A549 (cell line): ENCODE data around the gene SMAD5. TPM values are rescaled to one million over a fixed set of nuclear protein-coding genes. Genes with fewer than 3 reads are reported as not detected.
A peak's percentile ranks its signal among the peaks of the same experiment; 100 is the strongest.

Source experiments
- ATAC-seq, 2 experiments: fragments of 200-7000 bp in 1 of 2; fragments of >200 bp in 1 of 2; cut with Nextera tagmentation in 1 of 2; cut with Tn5 transposase in 1 of 2; 3 replicates each; pipeline versions ENCODE4 v1.8.0 to v1.9.1; 2018 to 2020; ENCODE audit warnings: mild to moderate bottlenecking in 1 of 2, moderate library complexity in 1 of 2
- CTCF ChIA-PET: fragments of 300-600 bp; sonication (Branson Sonifier 250); formaldehyde crosslinking; extraction: SDS; loops from one replicate; lab custom pipeline; 2021; ENCODE audit warnings: antibody characterized with exemption, inconsistent platforms; lab: Yijun Ruan, JAX
- POLR2A ChIA-PET: fragments of 350-600 bp; formaldehyde crosslinking; extraction: SDS; loops from one replicate; lab custom pipeline; 2021; ENCODE audit warnings: antibody characterized with exemption, inconsistent platforms; lab: Yijun Ruan, JAX
- DNase-seq, 2 experiments: peaks; one replicate each; pipeline versions ENCODE4 v3.0.0 to v3.0.0-alpha.2; 2011 to 2016; ENCODE audit warnings: low read depth in 1 of 2, low spot score in 1 of 2
- FAIRE-seq: peaks from 2 replicates; lab custom pipeline; 2011; peaks lifted over from hg19 to GRCh38; lab: Jason Lieb, UNC
- H3K27ac ChIP-seq, 2 experiments: fragments of >200 bp; sonication (Bioruptor Twin); formaldehyde crosslinking; 3 replicates each; pipeline ENCODE4 v1.5.1; 2016 to 2017
- H3K4me1 ChIP-seq: fragments of >200 bp; sonication (Bioruptor Twin); formaldehyde crosslinking; 3 replicates; pipeline ENCODE4 v1.6.1; 2016
- H3K4me2 ChIP-seq: fragments of >200 bp; sonication (Bioruptor Twin); formaldehyde crosslinking; 3 replicates; pipeline ENCODE4 v1.6.1; 2016
- H3K4me3 ChIP-seq: fragments of >200 bp; sonication (Bioruptor Twin); formaldehyde crosslinking; 3 replicates; pipeline ENCODE4 v1.5.1; 2016
- H3K9me3 ChIP-seq: fragments of >200 bp; sonication (Bioruptor Twin); formaldehyde crosslinking; 3 replicates; pipeline ENCODE4 v1.6.1; 2016
- ATOH8 ChIP-seq: fragments of 250-450 bp; sonication (Bioruptor Pico); IDR thresholded peaks from 2 replicates; pipeline ENCODE4 v1.5.0; 2020; ENCODE audit warnings: low read depth, mild to moderate bottlenecking, moderate library complexity
- CEBPB ChIP-seq, 2 experiments: fragments of >200 bp in 1 of 2; sonication (Bioruptor Twin) in 1 of 2; formaldehyde crosslinking in 1 of 2; IDR thresholded peaks; 2 replicates each; pipeline ENCODE4 v1.6.1; 2012 to 2016
- CHD4 ChIP-seq: fragments of 200-600 bp; sonication (generic); IDR thresholded peaks from 2 replicates; pipeline ENCODE4 v1.6.1; 2016; ENCODE audit warnings: antibody characterized with exemption, mild to moderate bottlenecking, borderline replicate concordance
- E2F6 ChIP-seq: IDR thresholded peaks from 2 replicates; pipeline ENCODE4 v1.6.1; 2012; ENCODE audit warnings: low read depth, borderline replicate concordance
- EHF ChIP-seq: fragments of 250-450 bp; sonication (Bioruptor Pico); IDR thresholded peaks from 2 replicates; pipeline ENCODE4 v1.5.0; 2020; ENCODE audit warnings: mild to moderate bottlenecking
- FOSB ChIP-seq: fragments of 250-450 bp; sonication (Bioruptor Pico); IDR thresholded peaks from 2 replicates; pipeline ENCODE4 v1.5.0; 2020; ENCODE audit warnings: mild to moderate bottlenecking, moderate library complexity
- FOXS1 ChIP-seq: fragments of 250-450 bp; sonication (Bioruptor Pico); IDR thresholded peaks from 2 replicates; pipeline ENCODE4 v1.5.0; 2020; ENCODE audit warnings: mild to moderate bottlenecking, moderate library complexity
- GATA3 ChIP-seq: IDR thresholded peaks from 2 replicates; pipeline ENCODE4 v1.6.1; 2012; ENCODE audit warnings: borderline replicate concordance
- HDAC2 ChIP-seq: fragments of 200-600 bp; sonication (generic); IDR thresholded peaks from 2 replicates; pipeline ENCODE4 v1.6.1; 2016
- JUN ChIP-seq, 2 experiments: fragments of >200 bp; sonication (Bioruptor Twin); formaldehyde crosslinking; IDR thresholded peaks; 2 replicates in 1 of 2; 3 replicates in 1 of 2; pipeline ENCODE4 v1.6.1; 2016 to 2017
- KDM1A ChIP-seq: fragments of 200-600 bp; sonication (generic); IDR thresholded peaks from 2 replicates; pipeline ENCODE4 v1.6.1; 2016; ENCODE audit warnings: low read depth, mild to moderate bottlenecking
- MAFK ChIP-seq: fragments of 450-650 bp; IDR thresholded peaks from 2 replicates; pipeline ENCODE4 v1.6.1; 2014; ENCODE audit not compliant: partially characterized antibody
- MAX ChIP-seq: IDR thresholded peaks from 2 replicates; pipeline ENCODE4 v1.6.1; 2012
- MYC ChIP-seq: IDR thresholded peaks from 2 replicates; pipeline ENCODE4 v1.6.1; 2012; ENCODE audit warnings: mild to moderate bottlenecking, inconsistent platforms, low read length, improper control_type of control experiment, borderline replicate concordance
- NPAS2 ChIP-seq: fragments of 250-450 bp; sonication (Bioruptor Pico); IDR thresholded peaks from 2 replicates; pipeline ENCODE4 v1.8.0; 2022; ENCODE audit warnings: mild to moderate bottlenecking, moderate library complexity, borderline replicate concordance
- NR3C1 ChIP-seq: fragments of >200 bp; sonication (Bioruptor Twin); formaldehyde crosslinking; IDR thresholded peaks from 3 replicates; pipeline ENCODE4 v1.6.1; 2017
- REST ChIP-seq: fragments of 200-600 bp; sonication (generic); IDR thresholded peaks from 2 replicates; pipeline ENCODE4 v1.6.1; 2016; ENCODE audit warnings: antibody characterized with exemption, mild to moderate bottlenecking, moderate library complexity
- RFX5 ChIP-seq: fragments of 450-650 bp; IDR thresholded peaks from 2 replicates; pipeline ENCODE4 v1.7.1; 2014; ENCODE audit warnings: antibody characterized with exemption, mild to moderate bottlenecking, moderate library complexity
- SREBF2 ChIP-seq: fragments of 450-650 bp; IDR thresholded peaks from 2 replicates; pipeline ENCODE4 v1.6.1; 2014; ENCODE audit warnings: mild to moderate bottlenecking, moderate library complexity
- ZNF302 ChIP-seq: fragments of 250-450 bp; sonication (Bioruptor Pico); IDR thresholded peaks from 2 replicates; pipeline ENCODE4 v1.9.0; 2021; ENCODE audit warnings: inconsistent platforms, mild to moderate bottlenecking, moderate library complexity
- ZSCAN20 ChIP-seq: fragments of 250-450 bp; sonication (Bioruptor Pico); IDR thresholded peaks from 2 replicates; pipeline ENCODE4 v1.8.0; 2022; ENCODE audit warnings: mild to moderate bottlenecking, moderate library complexity
- WGBS: methylation state at CpG from one replicate; pipeline ENCODE4 v1.1.6; 2017; ENCODE audit errors: missing lambda C conversion rate; 5-methylcytosine and 5-hydroxymethylcytosine counted together
- polyA plus RNA-seq, 4 experiments: library from polyadenylated mRNA; depleted of rRNA in 3 of 4; stranded (reverse); fragments of >200 nt; fragmentation: RNase III in 1 of 4; extraction: RNeasy Plus Mini Kit Qiagen cat#74134 plus additional on column Dnase treatment in 1 of 4; gene quantifications; 2 replicates in 3 of 4; 3 replicates in 1 of 4; pipeline ENCODE4 v1.2.3, GENCODE V29; 2011 to 2017

Gene SMAD5
- polyA plus RNA-seq, 2 of the 4 experiments (the other 2 are of a cell fraction), result 17.1 to 101 TPM

GRCh38 chr5:136199408-136199807 is 66.8 kb downstream of the SMAD5 start:
- TF ChIP-seq CEBPB (IDR thresholded peaks at IDR 0.05), result no peak
- no peak for TF ChIP-seq EHF
- TF ChIP-seq REST, result no peak
- TF ChIP-seq GATA3, result no peak
- peak; percentile 54 for TF ChIP-seq MAFK
- ChIA-PET POLR2A (no interaction called here), CTCF (interaction anchor here (0.6 to 3.3 kb wide), 4 partner anchors 13 to 328 kb away, joined by 3 to 21 read pairs (median 3); no protein-coding TSS in a partner anchor)
- ATAC-seq, result no peak
- DNase-seq, result no peak
- H3K4me3 ChIP-seq, result no peak overlapping the region
- no peak overlapping the region for H3K4me2 ChIP-seq
- FAIRE-seq, result no peak
- no peaks in the 10 kb centered on the region for H3K4me1 ChIP-seq
- no peak overlapping the region for H3K27ac ChIP-seq
- WGBS, result 91% methylated on average over 7 of the region's 7 CpGs
- no peaks in the 10 kb centered on the region for H3K9me3 ChIP-seq

- Histone ChIP-seq H3K4me3 (no peak overlapping the region), H3K27ac (no peak overlapping the region), H3K9me3 (no peaks in the 10 kb centered on the region), H3K4me2 (no peak overlapping the region), H3K4me1 (no peaks in the 10 kb centered on the region)
- ChIA-PET CTCF (interaction anchor here (0.8 to 3.3 kb wide), 3 partner anchors 12 to 312 kb away, joined by 3 to 21 read pairs (median 3); no protein-coding TSS in a partner anchor), POLR2A (no interaction called here)
- FAIRE-seq (no peak), ATAC-seq (no peak), DNase-seq (no peak)
- 92% methylated on average over 4 of the region's 4 CpGs for WGBS
- TF ChIP-seq MAX (no peak), NPAS2 (no peak), GATA3 (no peak), ZSCAN20 (CRISPR knock-in tag) (no peak), NR3C1 (no peak), FOSB (CRISPR knock-in tag) (no peak), ATOH8 (CRISPR knock-in tag) (no peak), KDM1A (no peak), E2F6 (no peak), CHD4 (no peak), ZNF302 (CRISPR knock-in tag) (no peak), MAFK (no peak), MYC (no peak), SREBF2 (no peak)
Observed at GRCh38 chr5:136200130-136200529, 67.5 kb downstream of the SMAD5 start.

- WGBS, result 70% methylated on average over 3 of the region's 3 CpGs
- Histone ChIP-seq H3K9me3 (no peaks in the 10 kb centered on the region), H3K4me3 (no peak overlapping the region), H3K4me2 (no peak overlapping the region), H3K4me1 (no peaks in the 10 kb centered on the region), H3K27ac (no peak overlapping the region)
- no peak for FAIRE-seq
- no peak for DNase-seq
- TF ChIP-seq HDAC2 (no peak), JUN (IDR thresholded peaks at IDR 0.05) (no peak), FOXS1 (CRISPR knock-in tag) (no peak), NPAS2 (no peak), RFX5 (no peak)
- ChIA-PET POLR2A (no interaction called here), CTCF (interaction anchor here (0.6 to 3.3 kb wide), 3 partner anchors 8 to 653 kb away, joined by 3 to 21 read pairs (median 3); partner anchors contain the start of gene SMIM32)
- ATAC-seq, result no peak
Observed at GRCh38 chr5:136200761-136201160, 68.1 kb downstream of the SMAD5 start.
